HG02981 (cell line): ENCODE results near the gene SEH1L.

Experiments used
- ATAC-seq: cut with Tn5 transposase; IDR thresholded peaks from one replicate; pipeline ENCODE4 v1.9.1; 2021; ENCODE audit warnings: mild to moderate bottlenecking, moderate library complexity; ENCODE audit not compliant: unreplicated experiment

The SEH1L gene

GRCh38 chr18:13032173-13032572 lies 84.4 kb downstream of the SEH1L start:
- ATAC-seq: no peak

GRCh38 chr18:13035249-13035914 lies 87.6 kb downstream of the SEH1L start:
- no peak for ATAC-seq

GRCh38 chr18:13036622-13037320 lies 89.0 kb downstream of the SEH1L start:
- ATAC-seq: no peak
